ENCODE results near the gene ENTHD1. TPM values are rescaled to one million over a fixed set of nuclear protein-coding genes. Genes with fewer than 3 reads are reported as not detected.

The ENTHD1 gene
- total RNA-seq, 1 donor from 2014 or later: not detected

GRCh38 chr22:39733191-39733590, 160.4 kb downstream of the ENTHD1 start:
- DNase-seq (ENCODE audit: low spot score in 2 of 2, unreplicated experiment in 2 of 2): no peak
- no peaks in the 10 kb centered on the region for H3K9me3 Mint-ChIP-seq
- H3K36me3 Mint-ChIP-seq: no peaks in the 10 kb centered on the region
- H3K4me3 Mint-ChIP-seq: no peak overlapping the region
- no peaks in the 10 kb centered on the region for H3K4me1 Mint-ChIP-seq
- TF ChIP-seq CTCF (IDR thresholded peaks at IDR 0.05; ENCODE audit: unreplicated experiment): no peak
- peaks cover 38% of the 10 kb centered on the region for H3K27me3 Mint-ChIP-seq (ENCODE audit: low read depth)
- H3K27ac Mint-ChIP-seq: no peak overlapping the region

GRCh38 chr22:39732625-39733024, 160.9 kb downstream of the ENTHD1 start:
- no peaks in the 10 kb centered on the region for H3K9me3 Mint-ChIP-seq
- no peak for TF ChIP-seq CTCF (IDR thresholded peaks at IDR 0.05; ENCODE audit: unreplicated experiment)

GRCh38 chr22:39731881-39732555, 161.5 kb downstream of the ENTHD1 start:
- Mint-ChIP-seq H3K27me3 (ENCODE audit: low read depth) (peaks cover 41% of the 10 kb centered on the region), H3K27ac (no peak overlapping the region), H3K36me3 (no peaks in the 10 kb centered on the region), H3K4me1 (no peaks in the 10 kb centered on the region), H3K9me3 (no peaks in the 10 kb centered on the region), H3K4me3 (no peak overlapping the region)
- DNase-seq (ENCODE audit: low spot score in 2 of 2, unreplicated experiment in 2 of 2): peak in 1 of 2 experiments; percentile 37
- TF ChIP-seq CTCF (IDR thresholded peaks at IDR 0.05; ENCODE audit: unreplicated experiment): no peak

More at GRCh38 chr22:39732625-39733024, 160.9 kb downstream of the ENTHD1 start:
- Mint-ChIP-seq H3K4me1 (no peaks in the 10 kb centered on the region), H3K27ac (no peak overlapping the region), H3K4me3 (no peak overlapping the region), H3K27me3 (ENCODE audit: low read depth) (peaks cover 37% of the 10 kb centered on the region), H3K36me3 (no peaks in the 10 kb centered on the region)
- DNase-seq (ENCODE audit: low spot score in 2 of 2, unreplicated experiment in 2 of 2): no peak

- Mint-ChIP-seq H3K4me3 (no peak overlapping the region), H3K4me1 (no peaks in the 10 kb centered on the region), H3K9me3 (no peaks in the 10 kb centered on the region), H3K36me3 (no peaks in the 10 kb centered on the region), H3K27ac (no peak overlapping the region), H3K27me3 (ENCODE audit: low read depth) (peaks cover 43% of the 10 kb centered on the region)
- no peak for DNase-seq (ENCODE audit: low spot score in 2 of 2, unreplicated experiment in 2 of 2)
- no peak for TF ChIP-seq CTCF (IDR thresholded peaks at IDR 0.05; ENCODE audit: unreplicated experiment)
These were observed 162.1 kb downstream of the ENTHD1 start for GRCh38 chr22:39731481-39731880.

GRCh38 chr22:39729141-39729934, 164.2 kb downstream of the ENTHD1 start:
- H3K9me3 Mint-ChIP-seq: no peaks in the 10 kb centered on the region
- H3K27me3 Mint-ChIP-seq (ENCODE audit: low read depth): peaks cover 36% of the 10 kb centered on the region
- DNase-seq (ENCODE audit: low spot score in 2 of 2, unreplicated experiment in 2 of 2): peak in 1 of 2 experiments; percentile 27
- no peak for TF ChIP-seq CTCF (IDR thresholded peaks at IDR 0.05; ENCODE audit: unreplicated experiment)
- no peak overlapping the region for H3K27ac Mint-ChIP-seq
- H3K36me3 Mint-ChIP-seq: no peaks in the 10 kb centered on the region
- H3K4me3 Mint-ChIP-seq: no peak overlapping the region
- H3K4me1 Mint-ChIP-seq: no peaks in the 10 kb centered on the region
